Measurements from ENCODE around the gene R3HDM4.

The R3HDM4 gene

DNA sequence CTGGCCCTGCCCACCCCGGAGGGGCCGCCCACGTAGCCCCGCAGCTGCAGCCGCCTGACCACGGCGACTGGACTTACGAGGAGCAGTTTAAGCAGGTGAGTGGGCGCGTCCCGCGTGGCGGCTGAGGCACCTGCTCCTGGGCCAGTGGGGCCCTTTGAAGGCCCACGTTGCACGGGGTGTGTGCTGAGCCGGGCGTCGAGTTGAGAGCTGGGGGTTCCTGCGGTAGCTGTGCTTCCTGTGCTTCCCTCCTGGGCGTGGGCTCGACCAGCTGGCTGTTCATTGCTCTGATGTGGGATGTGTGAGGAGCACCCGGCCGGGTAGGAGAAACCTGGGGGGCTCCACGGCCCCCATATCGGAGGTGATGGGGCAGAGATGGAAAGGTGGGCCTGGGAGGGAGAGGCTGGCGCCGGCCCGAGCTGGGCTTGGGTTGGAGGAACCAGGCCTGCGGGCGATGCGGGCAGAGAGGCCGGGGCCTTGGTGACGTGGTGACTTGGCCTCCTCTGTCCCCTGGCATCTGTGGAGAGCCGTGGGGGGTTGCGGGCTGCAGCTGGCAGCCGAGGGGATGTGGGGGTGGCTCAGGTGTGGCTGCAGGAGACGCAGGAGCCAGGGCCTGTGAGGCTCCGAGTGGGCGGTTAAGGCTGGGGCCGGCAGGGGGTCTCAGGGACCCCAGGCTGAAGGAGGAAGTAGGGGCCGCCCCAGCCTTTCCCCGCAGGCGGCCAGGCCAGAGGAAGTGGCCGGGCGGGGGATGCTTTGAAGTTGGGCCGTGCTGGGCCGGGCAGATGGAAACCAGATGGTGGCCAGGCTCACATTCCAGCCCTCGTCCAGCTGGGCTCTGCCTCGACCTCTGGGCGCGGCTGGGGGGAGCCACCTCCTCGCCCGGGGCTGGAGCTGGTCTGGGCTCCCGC is 19.9 kb upstream of the R3HDM4 start:
- TF ChIP-seq, protein P1, sequence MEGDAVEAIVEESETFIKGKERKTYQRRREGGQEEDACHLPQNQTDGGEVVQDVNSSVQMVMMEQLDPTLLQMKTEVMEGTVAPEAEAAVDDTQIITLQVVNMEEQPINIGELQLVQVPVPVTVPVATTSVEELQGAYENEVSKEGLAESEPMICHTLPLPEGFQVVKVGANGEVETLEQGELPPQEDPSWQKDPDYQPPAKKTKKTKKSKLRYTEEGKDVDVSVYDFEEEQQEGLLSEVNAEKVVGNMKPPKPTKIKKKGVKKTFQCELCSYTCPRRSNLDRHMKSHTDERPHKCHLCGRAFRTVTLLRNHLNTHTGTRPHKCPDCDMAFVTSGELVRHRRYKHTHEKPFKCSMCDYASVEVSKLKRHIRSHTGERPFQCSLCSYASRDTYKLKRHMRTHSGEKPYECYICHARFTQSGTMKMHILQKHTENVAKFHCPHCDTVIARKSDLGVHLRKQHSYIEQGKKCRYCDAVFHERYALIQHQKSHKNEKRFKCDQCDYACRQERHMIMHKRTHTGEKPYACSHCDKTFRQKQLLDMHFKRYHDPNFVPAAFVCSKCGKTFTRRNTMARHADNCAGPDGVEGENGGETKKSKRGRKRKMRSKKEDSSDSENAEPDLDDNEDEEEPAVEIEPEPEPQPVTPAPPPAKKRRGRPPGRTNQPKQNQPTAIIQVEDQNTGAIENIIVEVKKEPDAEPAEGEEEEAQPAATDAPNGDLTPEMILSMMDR (conservative IDR thresholded peaks at IDR 0.05; ENCODE audit: low read length): no peak
- peak; percentile 93 for DNase-seq (ENCODE audit: low read depth)
- H3K4me3 ChIP-seq (ENCODE audit: low read length): peak overlapping the region; percentile 31

DNA sequence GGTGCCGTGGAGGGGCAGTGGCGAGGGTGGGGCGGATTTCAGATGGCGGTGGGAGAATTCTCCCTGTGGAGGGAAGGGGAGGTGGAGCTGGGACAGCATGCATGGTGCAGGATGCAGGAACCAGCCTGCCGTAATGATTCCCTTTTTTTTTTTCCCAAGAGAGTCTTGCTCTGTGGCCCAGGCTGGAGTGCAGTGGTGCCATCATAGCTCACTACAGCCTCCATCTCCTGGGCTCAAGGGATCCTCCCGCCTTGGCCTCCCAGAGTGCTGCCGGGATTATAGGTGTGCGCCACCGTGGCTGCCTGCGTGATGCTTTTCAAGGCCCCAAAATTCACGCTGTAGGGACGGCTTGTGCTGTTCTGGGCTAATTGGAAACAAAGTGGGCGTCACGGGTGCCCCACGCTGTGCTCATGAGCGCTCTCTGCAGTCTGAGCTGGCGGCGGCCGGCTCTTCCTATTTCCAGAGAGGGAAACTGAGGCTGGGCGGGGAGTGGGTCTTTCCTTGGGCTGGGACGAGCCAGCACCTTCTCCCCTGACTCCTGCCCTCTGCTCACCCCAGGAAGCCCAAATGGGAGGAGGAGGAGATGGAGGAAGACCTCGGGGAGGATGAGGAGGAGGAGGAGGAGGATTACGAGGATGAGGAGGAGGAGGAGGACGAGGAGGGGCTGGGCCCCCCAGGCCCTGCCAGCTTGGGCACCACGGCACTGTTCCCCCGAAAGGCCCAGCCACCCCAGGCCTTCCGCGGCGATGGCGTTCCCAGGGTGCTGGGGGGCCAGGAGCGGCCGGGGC is 19.0 kb upstream of the R3HDM4 start:
- DNase-seq (ENCODE audit: low read depth): no peak
- TF ChIP-seq, protein P1 (conservative IDR thresholded peaks at IDR 0.05; ENCODE audit: low read length): no peak
- H3K4me3 ChIP-seq (ENCODE audit: low read length): no peak overlapping the region

DNA sequence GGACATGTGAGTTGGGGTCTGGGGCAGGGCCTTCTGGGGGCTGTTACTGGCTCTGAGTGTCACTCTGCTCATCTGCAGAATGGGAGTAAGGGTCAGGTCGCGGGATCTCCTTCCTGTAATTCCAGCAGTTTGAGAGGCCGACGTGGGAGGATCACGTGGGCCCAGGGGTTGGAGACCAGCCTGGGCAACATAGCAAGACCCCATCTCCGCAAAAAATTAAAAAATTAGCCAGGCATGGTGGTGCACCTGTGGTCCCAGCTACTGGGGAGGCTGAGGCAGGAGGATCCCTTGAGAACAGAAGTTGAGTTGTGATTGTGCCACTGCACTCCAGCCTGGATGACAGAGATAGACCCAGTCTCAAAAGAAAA is 16.9 kb upstream of the R3HDM4 start:
- no peak overlapping the region for H3K4me3 ChIP-seq (ENCODE audit: low read length)
- TF ChIP-seq, protein P1 (conservative IDR thresholded peaks at IDR 0.05; ENCODE audit: low read length): no peak
- DNase-seq (ENCODE audit: low read depth): no peak

DNA sequence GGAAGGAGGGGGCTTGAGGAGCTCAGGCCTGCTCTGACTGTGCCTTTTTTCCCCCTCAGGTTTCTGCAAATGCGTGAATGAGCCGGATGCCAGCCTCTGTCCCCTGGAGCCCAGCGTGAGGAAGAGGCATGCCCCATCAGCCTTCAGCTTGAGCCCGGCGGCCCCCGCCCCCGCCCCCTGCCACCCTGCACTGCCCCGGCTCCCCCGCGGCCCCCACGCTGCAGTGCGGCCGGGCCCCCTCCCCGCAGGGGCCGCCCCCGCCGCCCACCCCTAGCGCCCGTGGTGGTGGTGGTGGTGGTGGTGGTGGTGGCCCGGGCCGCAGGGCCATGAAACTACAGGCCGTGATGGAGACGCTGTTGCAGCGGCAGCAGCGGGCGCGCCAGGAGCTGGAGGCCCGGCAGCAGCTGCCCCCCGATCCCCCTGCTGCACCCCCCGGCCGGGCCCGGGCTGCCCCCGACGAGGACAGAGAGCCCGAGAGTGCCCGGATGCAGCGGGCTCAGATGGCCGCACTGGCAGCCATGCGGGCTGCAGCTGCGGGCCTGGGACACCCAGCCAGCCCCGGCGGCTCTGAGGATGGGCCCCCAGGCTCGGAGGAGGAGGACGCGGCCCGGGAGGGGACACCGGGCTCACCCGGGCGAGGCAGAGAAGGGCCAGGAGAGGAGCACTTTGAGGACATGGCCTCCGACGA is 16.3 kb upstream of the R3HDM4 start:
- H3K4me3 ChIP-seq (ENCODE audit: low read length): no peak overlapping the region
- DNase-seq (ENCODE audit: low read depth): no peak
- TF ChIP-seq, protein P1 (conservative IDR thresholded peaks at IDR 0.05; ENCODE audit: low read length): no peak

DNA sequence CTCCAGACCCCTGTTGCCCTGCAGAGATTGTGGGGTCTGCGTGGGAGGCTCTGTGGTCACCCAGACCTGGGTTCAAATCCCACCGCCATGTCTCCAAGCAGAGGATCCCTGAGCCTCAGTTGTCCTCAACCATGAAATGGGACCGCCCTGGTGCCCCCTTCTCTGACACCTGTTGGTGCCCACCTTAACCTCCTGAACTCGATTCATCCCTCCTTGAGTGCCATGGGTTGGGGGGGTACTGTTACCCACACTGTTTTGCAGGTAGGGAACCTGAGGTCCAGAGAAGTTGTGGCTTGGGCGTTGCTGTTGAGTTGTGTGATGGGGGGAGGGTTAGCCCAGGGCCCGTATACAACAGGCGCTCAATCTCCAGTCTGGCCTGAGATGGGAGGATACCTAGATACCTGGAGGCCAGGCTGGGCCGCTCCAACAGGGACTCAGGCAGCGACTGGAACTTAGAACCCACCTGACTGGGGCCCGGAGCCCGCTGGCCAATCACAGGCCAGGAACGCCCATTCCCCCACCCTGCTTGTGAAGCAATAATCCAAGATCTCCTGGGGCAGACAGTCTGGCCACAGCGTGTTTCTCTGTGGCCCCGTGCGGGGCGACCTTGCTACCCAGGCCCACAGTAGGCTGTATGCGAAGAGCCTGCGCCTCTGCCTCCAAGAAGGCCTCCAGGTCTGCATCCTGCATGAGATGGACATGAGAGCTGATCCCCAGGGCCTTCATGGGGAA is 15.6 kb upstream of the R3HDM4 start:
- peak overlapping the region; percentile 12; the same call in 1 of the 2 replicates for H3K4me3 ChIP-seq (ENCODE audit: low read length)
- TF ChIP-seq, protein P1 (conservative IDR thresholded peaks at IDR 0.05; ENCODE audit: low read length): no peak
- DNase-seq (ENCODE audit: low read depth): peak; percentile 31

DNA sequence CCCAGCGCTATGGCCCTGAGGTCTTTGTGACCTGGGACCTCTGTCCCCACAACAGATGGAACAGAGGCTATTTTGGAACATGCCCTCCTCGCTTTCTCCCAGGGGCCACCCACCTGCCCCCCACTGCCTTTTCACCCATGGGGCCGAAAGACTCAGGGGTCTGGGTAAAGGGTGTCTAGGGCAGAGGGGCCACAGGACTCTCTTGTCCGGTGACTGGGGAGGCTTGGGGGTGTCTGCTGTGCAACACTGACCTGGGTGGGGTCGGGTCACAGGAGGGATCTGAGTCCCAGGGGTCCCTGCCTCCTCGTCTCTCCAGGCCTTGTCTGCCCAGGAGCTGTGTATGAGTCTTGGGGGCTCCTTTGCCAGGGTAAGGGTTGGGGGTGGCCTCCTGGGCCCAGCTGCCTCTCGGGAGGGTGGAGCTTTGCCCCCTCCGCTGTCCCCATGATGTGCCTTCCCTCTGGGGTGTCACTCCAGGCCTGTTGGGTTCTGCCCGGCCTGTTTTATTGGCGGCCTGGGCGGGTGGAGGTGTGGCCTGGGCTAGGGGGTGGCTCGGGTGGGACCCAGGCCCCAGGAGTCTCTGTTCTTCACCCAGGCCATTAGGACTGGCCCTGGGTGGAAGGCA is 14.9 kb upstream of the R3HDM4 start:
- peak overlapping the region; percentile 79 for H3K4me3 ChIP-seq (ENCODE audit: low read length)
- no peak for DNase-seq (ENCODE audit: low read depth)
- TF ChIP-seq, protein P1 (conservative IDR thresholded peaks at IDR 0.05; ENCODE audit: low read length): no peak
